Mesothelial cell of epicardium (in vitro differentiated cells): ENCODE data around the gene ALG12. TPM values are rescaled to one million over a fixed set of nuclear protein-coding genes. Genes with fewer than 3 reads are reported as not detected.

Experiments
- DNase-seq, 2 experiments: peaks; one replicate each; pipeline ENCODE4 v3.0.0; 2021; ENCODE audit warnings: low spot score in 2 of 2; ENCODE audit not compliant: unreplicated experiment in 2 of 2
- H3K27ac Mint-ChIP-seq: 2 replicates; pipeline ENCODE4 v1.8.0; 2021; ENCODE audit warnings: mixed read lengths
- H3K27me3 Mint-ChIP-seq: 2 replicates; pipeline ENCODE4 v1.8.0; 2021; ENCODE audit warnings: low read depth, mixed read lengths
- H3K36me3 Mint-ChIP-seq: 2 replicates; pipeline ENCODE4 v1.8.0; 2021; ENCODE audit warnings: mixed read lengths
- H3K4me1 Mint-ChIP-seq: 2 replicates; pipeline ENCODE4 v1.8.0; 2021; ENCODE audit warnings: mixed read lengths
- H3K4me3 Mint-ChIP-seq: 2 replicates; pipeline ENCODE4 v1.8.0; 2021; ENCODE audit warnings: mild to moderate bottlenecking, moderate library complexity, mixed read lengths
- H3K9me3 Mint-ChIP-seq: 2 replicates; pipeline ENCODE4 v1.8.0; 2021; ENCODE audit warnings: mixed read lengths
- CTCF ChIP-seq: fragments of 200-600 bp; sonication (generic); IDR thresholded peaks from one replicate; pipeline ENCODE4 v1.5.0; 2021; ENCODE audit warnings: antibody characterized with exemption; ENCODE audit not compliant: unreplicated experiment
- total RNA-seq: library from RNA; stranded (reverse); gene quantifications from 3 replicates; pipeline ENCODE4 v1.2.1, GENCODE V29; 2021

ALG12 gene
- total RNA-seq, 1 donor from 2014 or later, result 26.4 TPM

GRCh38 chr22:49951986-49952896 lies 34.0 kb upstream of the ALG12 start:
- Mint-ChIP-seq H3K36me3 (no peaks in the 10 kb centered on the region), H3K4me1 (peaks cover 47% of the 10 kb centered on the region), H3K9me3 (no peaks in the 10 kb centered on the region), H3K27me3 (no peaks in the 10 kb centered on the region), H3K27ac (peak overlapping the region; percentile 99), H3K4me3 (peak overlapping the region; percentile 2)
- no peak for TF ChIP-seq CTCF
- peak in 1 of 2 experiments; percentile 73 for DNase-seq

- Mint-ChIP-seq H3K36me3 (no peaks in the 10 kb centered on the region), H3K27me3 (no peaks in the 10 kb centered on the region), H3K27ac (peak overlapping the region; percentile 99), H3K4me3 (no peak overlapping the region), H3K9me3 (no peaks in the 10 kb centered on the region), H3K4me1 (peaks cover 49% of the 10 kb centered on the region)
- DNase-seq, result no peak
- no peak for TF ChIP-seq CTCF
These were observed 33.4 kb upstream of the ALG12 start for GRCh38 chr22:49951678-49951985.

GRCh38 chr22:49951000-49951677 lies 32.9 kb upstream of the ALG12 start:
- H3K36me3 Mint-ChIP-seq, result no peaks in the 10 kb centered on the region
- no peaks in the 10 kb centered on the region for H3K9me3 Mint-ChIP-seq
- DNase-seq, result peak; percentile 60 to 73
- H3K27me3 Mint-ChIP-seq, result no peaks in the 10 kb centered on the region
- H3K27ac Mint-ChIP-seq, result peak overlapping the region; percentile 99
- peaks cover 49% of the 10 kb centered on the region for H3K4me1 Mint-ChIP-seq
- TF ChIP-seq CTCF, result no peak
- no peak overlapping the region for H3K4me3 Mint-ChIP-seq

GRCh38 chr22:49950396-49950994 lies 32.3 kb upstream of the ALG12 start:
- no peaks in the 10 kb centered on the region for H3K36me3 Mint-ChIP-seq
- no peaks in the 10 kb centered on the region for H3K27me3 Mint-ChIP-seq
- H3K27ac Mint-ChIP-seq, result peak overlapping the region; percentile 99
- peaks cover 52% of the 10 kb centered on the region for H3K4me1 Mint-ChIP-seq
- no peak for TF ChIP-seq CTCF
- no peak for DNase-seq
- H3K4me3 Mint-ChIP-seq, result no peak overlapping the region
- H3K9me3 Mint-ChIP-seq, result no peaks in the 10 kb centered on the region

GRCh38 chr22:49949914-49950292 lies 31.7 kb upstream of the ALG12 start:
- no peak overlapping the region for H3K4me3 Mint-ChIP-seq
- peaks cover 46% of the 10 kb centered on the region for H3K4me1 Mint-ChIP-seq
- TF ChIP-seq CTCF, result no peak
- H3K27me3 Mint-ChIP-seq, result no peaks in the 10 kb centered on the region
- no peak for DNase-seq
- no peaks in the 10 kb centered on the region for H3K9me3 Mint-ChIP-seq
- no peaks in the 10 kb centered on the region for H3K36me3 Mint-ChIP-seq
- H3K27ac Mint-ChIP-seq, result peak overlapping the region; percentile 92
